LNCAP (cell line): ENCODE results near the gene BABAM2.

Source experiments
- TF ChIP-seq, protein P1 (sequence below): fragments of 450-650 bp; IDR thresholded peaks from 2 replicates; pipeline ENCODE4 v1.5.1; 2017; ENCODE audit warnings: mild to moderate bottlenecking

The BABAM2 gene

DNA sequence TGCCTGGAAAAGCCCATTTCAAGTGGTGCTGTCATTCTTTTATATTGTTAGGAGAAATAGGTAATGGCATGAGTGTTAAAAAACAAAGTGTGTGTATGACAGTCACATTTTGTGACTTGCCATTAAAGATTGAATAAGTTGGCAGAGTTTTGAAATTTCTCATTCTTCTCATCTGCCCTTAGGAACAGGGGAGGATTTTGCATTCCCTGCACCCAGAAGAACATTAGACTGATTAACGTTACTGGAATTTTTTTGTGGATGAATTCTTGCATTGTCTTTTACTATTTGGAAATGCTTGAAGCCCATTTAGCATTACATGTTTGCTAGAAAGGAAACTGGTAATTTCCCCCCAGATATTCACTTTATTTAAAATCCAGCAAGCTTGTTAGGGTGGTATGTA lies 162.2 kb downstream of the BABAM2 start:
- TF ChIP-seq, protein P1, sequence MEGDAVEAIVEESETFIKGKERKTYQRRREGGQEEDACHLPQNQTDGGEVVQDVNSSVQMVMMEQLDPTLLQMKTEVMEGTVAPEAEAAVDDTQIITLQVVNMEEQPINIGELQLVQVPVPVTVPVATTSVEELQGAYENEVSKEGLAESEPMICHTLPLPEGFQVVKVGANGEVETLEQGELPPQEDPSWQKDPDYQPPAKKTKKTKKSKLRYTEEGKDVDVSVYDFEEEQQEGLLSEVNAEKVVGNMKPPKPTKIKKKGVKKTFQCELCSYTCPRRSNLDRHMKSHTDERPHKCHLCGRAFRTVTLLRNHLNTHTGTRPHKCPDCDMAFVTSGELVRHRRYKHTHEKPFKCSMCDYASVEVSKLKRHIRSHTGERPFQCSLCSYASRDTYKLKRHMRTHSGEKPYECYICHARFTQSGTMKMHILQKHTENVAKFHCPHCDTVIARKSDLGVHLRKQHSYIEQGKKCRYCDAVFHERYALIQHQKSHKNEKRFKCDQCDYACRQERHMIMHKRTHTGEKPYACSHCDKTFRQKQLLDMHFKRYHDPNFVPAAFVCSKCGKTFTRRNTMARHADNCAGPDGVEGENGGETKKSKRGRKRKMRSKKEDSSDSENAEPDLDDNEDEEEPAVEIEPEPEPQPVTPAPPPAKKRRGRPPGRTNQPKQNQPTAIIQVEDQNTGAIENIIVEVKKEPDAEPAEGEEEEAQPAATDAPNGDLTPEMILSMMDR: no peak

DNA sequence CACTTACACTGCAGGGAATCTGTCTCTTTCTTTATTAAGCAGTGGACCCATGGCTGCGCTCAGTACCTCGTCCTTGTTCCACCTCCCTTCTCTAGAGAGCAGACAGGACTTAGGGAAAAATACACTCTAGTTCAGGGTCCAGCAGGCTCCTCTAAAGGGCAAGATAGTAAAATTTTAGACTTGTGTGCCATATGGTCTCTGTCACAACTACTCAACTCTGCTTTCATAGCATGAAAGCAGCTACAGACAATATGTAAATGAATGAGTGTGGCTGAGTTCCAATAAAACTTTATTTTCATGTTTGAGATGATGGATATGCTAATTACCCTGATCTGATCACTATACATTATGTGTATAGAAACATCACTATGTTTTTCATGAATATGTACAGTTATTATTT lies 163.1 kb downstream of the BABAM2 start:
- TF ChIP-seq, protein P1: no peak

DNA sequence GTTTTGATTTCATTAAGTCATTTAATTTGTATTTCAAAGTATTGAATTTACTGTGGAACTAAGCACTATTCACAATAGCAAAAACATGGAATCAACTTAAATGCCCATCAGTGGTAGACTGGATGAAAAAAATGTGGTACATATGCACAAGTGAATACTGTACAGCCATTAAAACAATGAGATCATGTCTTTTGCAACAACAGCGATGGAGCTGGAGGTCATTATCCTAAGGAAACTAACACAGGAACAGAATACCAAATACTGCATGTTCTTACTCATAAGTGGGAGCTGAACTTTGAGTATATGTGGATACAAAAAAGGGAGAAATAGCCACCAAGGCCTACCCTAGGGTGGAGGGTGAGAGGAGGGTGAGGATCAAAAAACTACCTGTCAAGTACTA lies 164.4 kb downstream of the BABAM2 start:
- TF ChIP-seq, protein P1: no peak

DNA sequence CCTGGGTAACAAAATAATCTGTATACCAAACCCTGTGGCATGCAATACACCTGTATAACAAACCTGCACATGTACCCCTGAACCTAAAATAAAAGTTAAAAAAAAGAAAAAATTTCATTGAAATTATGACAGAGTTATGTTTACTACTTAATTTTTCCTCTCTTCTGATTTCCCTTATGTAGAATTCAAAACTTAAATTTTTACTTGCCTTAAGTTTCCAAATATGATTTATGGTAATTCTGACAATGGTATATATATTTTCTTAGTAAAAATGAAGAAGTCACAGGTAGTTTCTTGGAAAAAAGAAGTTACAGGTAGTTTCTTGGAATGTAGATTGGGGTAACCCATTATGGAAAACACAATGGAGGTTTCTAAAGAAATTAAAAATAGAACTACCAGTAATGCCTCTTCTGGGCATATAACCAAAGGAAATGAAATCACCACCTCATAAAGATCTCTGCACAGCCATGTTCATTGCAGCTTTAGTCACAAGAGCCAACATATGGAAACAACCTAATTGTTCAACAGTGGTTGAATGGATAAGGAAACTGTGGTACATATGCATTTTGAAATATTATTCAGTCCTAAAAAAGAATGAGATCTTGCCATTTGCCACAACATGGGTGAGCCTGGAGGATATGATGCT lies 164.9 kb downstream of the BABAM2 start:
- TF ChIP-seq, protein P1: no peak

DNA sequence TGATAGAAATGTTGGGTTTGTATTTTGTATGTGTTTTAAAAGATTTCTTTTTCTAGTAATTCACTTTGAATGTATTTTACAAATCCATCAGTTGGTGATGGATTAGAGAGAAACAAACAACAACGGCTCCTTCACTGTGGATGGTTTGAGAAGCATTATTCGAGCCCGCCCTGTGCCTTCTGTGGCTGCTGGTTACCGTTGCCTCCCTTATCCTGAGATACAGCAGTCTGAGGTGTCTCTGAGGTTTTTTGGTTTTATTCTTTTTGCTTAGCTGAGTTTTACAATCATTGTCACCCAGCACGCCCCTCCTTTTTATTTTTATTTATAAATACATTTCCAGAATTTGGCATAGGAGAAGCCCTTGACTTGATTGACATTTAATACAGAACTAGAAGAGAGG lies 168.3 kb downstream of the BABAM2 start:
- TF ChIP-seq, protein P1: no peak

DNA sequence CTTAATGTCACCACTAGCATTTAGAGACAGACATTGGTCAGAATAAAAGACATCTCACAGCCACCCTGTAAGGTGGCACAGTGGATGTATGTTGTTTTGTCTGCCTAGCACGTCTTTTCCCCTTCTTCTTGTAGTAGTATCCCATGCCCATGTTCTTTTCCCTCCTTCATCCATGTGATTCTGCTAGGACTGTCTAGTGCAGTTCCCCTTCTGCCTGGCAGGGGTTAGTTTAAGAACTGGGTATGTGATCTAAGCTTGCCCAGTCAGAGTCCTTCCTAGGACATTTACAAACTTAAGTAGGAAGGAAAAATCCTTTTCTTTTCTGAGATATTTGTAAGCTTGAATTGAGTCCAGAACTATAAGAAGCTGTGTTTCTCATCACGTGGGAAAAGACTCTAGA lies 172.3 kb downstream of the BABAM2 start:
- TF ChIP-seq, protein P1: no peak

DNA sequence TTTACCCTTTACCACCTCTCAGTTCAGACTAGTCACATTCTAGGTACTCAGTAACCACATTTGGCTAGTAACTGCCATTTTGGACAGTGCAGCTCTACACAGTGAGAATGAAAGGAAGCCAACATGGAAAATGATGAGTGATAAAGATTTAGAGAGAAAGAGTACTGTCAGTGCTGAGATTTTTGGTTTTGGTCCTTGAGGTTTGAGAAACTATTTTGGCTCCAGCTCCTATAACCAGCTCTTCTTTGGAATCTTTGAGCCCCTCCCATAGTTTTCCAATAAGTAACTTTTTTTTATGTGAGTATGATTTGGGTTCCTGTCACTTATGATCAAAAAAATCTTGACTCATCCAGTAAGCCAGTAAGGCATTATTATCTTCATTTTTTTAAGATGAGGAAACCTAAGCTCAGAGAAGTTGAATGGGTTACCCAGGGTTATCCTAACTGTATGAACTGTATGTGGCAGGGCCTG lies 173.0 kb downstream of the BABAM2 start:
- TF ChIP-seq, protein P1: no peak

DNA sequence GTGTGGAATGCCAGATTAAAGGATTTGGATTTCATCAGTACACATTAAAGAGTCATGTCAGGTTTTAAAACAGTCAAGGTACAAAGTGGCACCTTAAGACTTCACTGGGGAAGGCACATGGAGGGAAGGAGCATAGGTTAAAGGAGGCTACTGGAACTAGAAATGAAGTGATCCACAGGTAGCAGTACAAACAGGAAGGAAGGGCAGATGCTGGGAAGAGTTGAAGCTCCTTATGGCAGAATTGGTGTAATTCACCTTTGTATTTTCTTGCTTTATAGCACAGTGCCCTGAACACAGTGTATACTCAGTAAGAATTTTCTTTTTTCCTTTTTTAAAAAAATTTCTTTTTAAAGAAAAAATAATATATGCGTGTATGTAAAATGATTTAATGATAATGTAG lies 177.1 kb downstream of the BABAM2 start:
- TF ChIP-seq, protein P1: no peak
